AG10803 (cell line): Measurements from ENCODE around the gene CNBP.
A peak's percentile ranks its signal among the peaks of the same experiment; 100 is the strongest.
"Not testable (repeated sequence)": the region's sequence is repeated elsewhere in the genome, so short reads cannot be mapped to it uniquely, and the experiment has no call there.

ENCODE experiments used
- DNase-seq: peaks from one replicate; pipeline ENCODE4 v3.0.0; 2010; ENCODE audit warnings: low read depth
- H3K4me3 ChIP-seq: 2 replicates; pipeline ENCODE4 v1.5.1; 2011; ENCODE audit warnings: mild to moderate bottlenecking, low read length, control low read depth
- CTCF ChIP-seq: conservative IDR thresholded peaks from 2 replicates; pipeline ENCODE4 v1.5.1; 2011; ENCODE audit warnings: mild to moderate bottlenecking, low read length, control low read depth, inconsistent platforms

Gene CNBP

GRCh38 chr3:129166579-129167332 lies 16.9 kb downstream of the CNBP start:
- DNase-seq, result no peak
- no peak for TF ChIP-seq CTCF
- H3K4me3 ChIP-seq, result no peak overlapping the region

GRCh38 chr3:129165594-129165993 lies 18.1 kb downstream of the CNBP start:
- H3K4me3 ChIP-seq, DNase-seq: not testable (repeated sequence)

GRCh38 chr3:129164500-129164899 lies 19.2 kb downstream of the CNBP start:
- H3K4me3 ChIP-seq, result no peak overlapping the region
- TF ChIP-seq CTCF, result no peak
- no peak for DNase-seq

GRCh38 chr3:129162729-129163579 lies 20.7 kb downstream of the CNBP start:
- no peak for DNase-seq
- peak; percentile 34 for TF ChIP-seq CTCF
- H3K4me3 ChIP-seq, result no peak overlapping the region

DNA sequence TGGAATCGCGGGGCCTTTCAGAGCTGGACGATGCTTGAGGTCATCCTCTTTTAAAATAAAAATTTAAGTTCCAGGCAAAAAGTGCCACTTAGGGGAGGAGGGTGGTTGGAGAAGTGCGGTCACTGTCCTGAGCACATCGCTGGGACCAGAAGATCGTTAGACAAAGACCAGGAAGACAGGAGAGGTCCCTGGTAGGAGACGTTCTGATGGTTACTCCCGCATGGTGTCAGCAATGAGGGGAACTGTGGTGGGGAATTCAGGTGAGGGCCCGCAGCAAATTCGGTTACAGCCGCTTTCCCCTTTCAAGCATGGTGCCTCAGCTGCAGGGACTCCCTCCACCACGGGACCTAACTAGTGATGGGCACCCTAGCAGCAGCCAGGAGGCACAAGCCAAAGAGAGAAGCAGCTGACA lies 21.8 kb downstream of the CNBP start:
- no peak for DNase-seq
- 0 out of 2 replicates have a peak, but pooled peaks have one; percentile 9 for TF ChIP-seq CTCF

GRCh38 chr3:129160891-129161859 lies 22.5 kb downstream of the CNBP start, which contains the start of gene ISY1:
TSS of gene ISY1 (minus strand) at chr3:129161063. CDS start at chr3:129160975, 88 bp downstream.
- peak within 1 kb of the TSS; percentile 95 for H3K4me3 ChIP-seq
- TF ChIP-seq CTCF, result peak; percentile 81
- peak; percentile 95 for DNase-seq

More for the DNA sequence above, 21.8 kb downstream of the CNBP start:
- H3K4me3 ChIP-seq, result peak overlapping the region; percentile 95

GRCh38 chr3:129144786-129145185 lies 38.9 kb downstream of the CNBP start:
- TF ChIP-seq CTCF, result no peak
- H3K4me3 ChIP-seq, result no peak overlapping the region
- DNase-seq, result no peak

GRCh38 chr3:129141011-129141410 lies 42.7 kb downstream of the CNBP start:
- H3K4me3 ChIP-seq, DNase-seq: not testable (repeated sequence)
